TTC549 (cell line): ENCODE data around the gene CPA4.

ENCODE experiments used
- FAIRE-seq: peaks from 2 replicates; lab custom pipeline; 2012; peaks lifted over from hg19 to GRCh38; lab: Jason Lieb, UNC

Gene CPA4

DNA sequence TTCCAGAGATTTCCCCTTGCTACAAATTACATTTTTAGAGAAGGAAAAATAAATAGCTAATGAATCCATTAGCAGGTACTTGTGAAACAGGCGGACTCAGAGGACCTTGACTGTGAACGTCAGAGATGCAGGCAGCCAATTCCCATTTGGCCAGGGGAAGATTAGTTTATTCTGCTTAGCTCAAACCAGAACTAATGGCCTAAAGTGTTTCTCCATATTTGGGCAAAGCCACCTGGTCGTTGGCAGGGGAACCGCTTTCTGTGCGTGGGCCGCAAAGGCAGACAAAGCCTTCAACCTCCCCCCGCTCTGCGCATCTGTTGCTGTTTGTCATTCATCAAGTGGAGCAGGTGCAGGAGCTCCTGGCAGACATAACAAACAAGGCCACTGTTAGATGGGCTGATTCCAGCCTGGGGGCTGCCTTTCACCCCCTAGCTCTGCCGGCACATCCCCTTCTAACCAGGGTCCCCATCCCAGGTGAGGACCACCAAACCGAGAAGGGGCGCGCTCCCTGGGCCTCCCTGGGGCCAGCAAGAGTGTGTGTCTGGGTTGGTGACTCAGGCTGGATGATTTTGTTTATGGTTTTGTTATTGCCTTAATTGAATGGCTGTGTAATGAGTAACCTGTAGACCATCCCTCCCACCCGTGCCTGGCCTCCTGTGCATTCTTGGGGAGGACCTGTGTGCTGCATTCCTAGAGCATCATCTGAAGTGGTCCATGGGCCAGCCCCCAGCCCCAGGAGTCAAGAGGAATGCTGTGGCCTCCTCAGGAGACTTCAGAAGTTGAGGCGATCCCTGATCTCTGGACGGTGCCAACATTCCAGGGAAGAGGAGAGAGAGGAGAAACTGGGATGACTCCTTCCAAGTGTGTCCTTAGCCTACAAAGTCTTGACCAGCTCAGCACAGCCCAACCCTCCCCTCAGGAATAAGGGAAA is 72.8 kb downstream of the CPA4 start:
- FAIRE-seq, result no peak

DNA sequence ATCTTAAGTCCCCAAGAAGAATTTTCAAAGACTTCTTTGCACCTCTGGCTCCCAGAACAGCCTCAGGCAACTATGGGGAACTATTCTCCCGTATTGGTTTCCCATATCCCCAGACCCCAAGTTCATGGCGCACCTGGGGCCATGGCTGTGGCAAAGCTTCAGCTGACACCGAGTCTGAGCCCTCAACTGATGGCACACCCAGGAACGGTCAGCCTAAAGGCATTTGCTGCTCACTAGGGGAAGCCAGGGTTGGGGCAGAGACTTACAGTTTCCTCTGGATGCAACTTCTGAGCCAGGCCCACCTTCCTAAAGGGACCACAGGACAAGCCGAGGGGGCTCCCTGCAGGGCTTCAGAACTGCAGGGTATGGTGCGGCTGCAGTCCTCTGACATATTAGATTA is 73.6 kb downstream of the CPA4 start:
- FAIRE-seq, result no peak

DNA sequence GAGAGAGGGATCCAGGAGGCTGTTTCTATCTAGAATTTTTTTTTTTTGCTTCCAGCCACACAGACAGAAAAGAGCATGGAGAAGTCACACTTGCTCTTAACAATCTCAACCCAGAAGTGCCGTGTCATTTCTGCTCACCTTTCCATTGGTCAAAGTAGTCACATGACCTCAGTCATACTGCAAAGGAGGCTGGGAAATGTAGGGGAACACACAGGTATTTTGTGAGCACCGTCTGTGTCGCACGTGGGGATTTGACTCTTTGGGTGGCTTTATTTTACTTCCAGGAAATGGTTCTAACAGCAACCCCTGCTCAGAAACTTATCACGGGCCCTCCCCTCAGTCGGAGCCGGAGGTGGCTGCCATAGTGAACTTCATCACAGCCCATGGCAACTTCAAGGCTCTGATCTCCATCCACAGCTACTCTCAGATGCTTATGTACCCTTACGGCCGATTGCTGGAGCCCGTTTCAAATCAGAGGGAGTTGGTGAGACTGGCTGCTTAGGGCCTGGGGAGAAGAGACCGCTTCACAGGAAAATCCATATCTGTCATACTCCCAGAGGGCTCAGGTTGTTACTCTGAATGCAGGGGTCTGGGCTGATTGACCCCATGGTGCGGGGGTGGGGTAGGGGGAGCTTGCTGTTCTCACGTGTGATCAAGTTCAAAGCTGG is 74.3 kb downstream of the CPA4 start:
- FAIRE-seq, result no peak

DNA sequence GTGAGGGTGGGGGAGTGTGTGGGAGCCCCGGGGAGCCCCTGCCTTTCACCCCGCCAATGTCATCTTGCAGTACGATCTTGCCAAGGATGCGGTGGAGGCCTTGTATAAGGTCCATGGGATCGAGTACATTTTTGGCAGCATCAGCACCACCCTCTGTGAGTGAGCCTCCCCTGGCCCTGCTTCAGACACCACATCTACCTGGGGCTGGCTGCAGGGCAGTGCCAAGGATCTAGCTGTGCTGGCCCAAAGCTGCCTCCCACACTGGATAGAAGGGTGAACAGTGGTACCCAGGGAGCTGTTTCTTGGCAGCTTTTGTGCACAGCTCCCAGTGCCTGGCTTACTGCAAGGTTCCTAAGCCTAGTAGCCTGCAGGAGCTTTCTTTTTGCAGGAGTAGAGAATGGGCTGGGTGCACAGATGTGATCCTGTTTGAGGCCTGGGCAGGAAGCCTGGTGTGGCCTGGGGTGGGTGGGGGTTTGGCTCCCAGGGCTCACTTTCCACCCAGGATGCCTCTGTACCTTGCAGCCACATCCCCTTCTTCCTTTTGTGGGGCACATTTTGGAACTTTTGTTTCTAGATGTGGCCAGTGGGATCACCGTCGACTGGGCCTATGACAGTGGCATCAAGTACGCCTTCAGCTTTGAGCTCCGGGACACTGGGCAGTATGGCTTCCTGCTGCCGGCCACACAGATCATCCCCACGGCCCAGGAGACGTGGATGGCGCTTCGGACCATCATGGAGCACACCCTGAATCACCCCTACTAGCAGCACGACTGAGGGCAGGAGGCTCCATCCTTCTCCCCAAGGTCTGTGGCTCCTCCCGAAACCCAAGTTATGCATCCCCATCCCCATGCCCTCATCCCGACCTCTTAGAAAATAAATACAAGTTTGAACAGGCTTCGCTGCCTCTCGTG is 75.1 kb downstream of the CPA4 start:
- FAIRE-seq, result no peak

DNA sequence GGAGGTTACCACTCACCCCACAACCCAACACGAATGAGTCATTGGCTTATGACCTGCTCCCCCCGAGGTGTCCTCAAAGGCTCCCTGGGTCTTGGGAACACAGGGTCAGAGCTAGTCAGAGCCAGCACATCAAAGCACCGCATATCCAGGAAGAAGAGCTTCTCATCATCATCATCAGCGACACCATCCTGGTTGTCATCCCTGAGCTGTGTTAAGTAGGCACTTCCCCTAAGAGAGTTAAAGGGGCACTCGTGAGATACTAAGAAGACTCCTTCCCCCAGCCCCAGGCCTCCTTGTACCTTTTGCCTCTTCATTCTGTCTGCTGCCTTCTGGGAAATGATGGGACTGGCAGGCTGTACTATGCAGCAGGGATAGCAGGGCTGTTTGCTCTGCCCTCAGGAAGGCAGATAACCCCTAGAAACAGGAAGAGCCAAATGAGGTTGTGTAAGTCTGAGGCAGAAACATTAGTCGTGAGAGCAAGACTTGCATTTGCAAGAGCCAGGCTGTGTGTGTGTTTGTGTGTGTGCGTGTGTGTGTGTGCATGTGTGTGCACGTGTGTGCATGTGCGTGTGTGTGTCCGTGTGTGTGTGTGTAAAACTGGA is 76.2 kb downstream of the CPA4 start:
- FAIRE-seq, result no peak

DNA sequence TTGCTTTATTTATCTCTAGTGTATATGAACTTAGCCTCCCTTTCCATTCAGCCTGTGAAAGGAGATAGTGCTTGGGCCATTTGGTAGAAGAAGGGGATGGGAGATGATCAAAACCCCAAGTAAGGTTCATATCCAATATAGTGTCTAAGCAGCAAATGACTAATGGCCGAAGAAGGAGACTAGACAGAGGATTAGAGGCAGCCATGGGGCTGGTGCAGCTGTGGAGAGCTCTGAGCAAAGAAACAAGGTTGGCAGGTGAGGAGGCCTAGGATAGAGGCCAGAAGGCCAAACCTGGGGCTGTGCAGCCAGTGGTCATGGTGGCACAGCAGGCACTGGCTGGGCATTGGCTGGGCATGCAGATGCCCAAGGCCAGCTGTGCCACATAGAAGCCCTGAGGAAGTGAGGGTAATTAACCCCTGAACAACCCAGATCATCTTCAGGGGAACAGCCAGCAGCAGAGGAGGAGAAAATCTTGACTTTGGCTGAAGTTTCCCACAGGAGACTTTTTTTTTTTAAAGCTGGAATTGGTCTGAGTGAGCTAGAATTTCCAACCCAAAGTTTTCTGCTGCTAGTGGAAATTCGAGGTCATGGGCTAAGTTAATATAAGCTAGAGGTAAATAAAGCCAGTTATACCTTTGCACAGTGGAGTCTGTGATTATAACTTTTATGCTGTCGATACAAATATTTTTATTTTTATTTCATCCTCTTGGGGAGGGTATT is 77.0 kb downstream of the CPA4 start:
- no peak for FAIRE-seq

DNA sequence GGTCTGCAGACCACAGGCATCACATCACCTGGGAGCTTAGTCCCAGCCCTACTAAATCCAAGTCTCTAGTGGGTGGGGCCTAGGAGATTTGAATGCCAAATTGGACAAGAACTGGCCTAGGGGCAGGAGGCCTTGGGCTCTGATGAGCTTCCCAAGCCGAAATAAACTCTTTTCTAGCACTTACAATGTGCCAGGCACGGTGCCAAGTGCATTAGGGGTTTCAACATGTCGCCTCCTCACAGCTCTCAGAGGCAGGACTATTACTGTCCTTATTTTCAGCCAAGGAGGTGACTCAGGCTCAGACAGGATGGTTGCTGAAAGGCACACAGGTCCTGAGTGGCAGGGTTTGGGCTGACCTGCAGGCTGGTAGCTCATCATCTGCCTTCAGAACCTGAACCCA is 78.1 kb downstream of the CPA4 start:
- FAIRE-seq, result no peak

DNA sequence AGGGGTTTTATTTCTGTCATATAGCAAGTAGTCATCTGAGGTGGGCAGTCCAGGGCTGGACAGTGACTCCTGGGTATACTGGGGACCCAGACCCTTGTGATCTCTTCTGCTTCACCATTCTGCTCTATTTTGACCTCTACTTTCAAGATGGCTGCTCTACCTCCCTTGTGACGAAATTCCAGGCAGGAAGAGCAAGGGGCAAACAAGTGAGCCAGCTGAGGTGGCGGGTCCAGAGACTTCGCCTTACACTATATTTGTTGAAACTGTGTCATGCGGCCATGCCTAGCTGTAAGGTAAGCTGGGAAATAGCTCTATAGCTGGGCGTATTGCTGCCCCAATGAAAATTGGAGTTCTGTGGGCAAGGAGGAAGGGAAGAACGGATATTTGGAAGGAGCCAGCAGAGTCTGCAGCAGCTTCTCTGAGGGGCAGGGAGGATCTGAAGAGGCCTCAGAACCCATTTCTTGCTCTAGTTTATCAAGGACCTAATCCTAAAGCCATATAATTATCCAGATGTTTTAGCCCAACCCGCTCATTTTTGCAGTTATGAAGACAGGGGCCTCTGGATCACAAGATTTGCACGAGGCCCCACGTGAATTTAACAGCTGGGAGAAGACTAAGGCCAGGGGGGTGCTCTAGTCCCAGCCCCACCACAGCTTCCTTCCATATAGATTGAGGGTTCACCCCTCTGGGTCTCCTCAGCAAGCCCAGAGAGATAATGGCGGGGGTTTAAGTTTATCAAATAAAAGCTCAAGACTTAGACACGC is 79.6 kb downstream of the CPA4 start:
- no peak for FAIRE-seq
